H54 (cell line): ENCODE measurements around the gene SRD5A1.
"Not testable (repeated sequence)": the region's sequence is repeated elsewhere in the genome, so short reads cannot be mapped to it uniquely, and the experiment has no call there.

ENCODE experiments used
- DNase-seq: peaks from one replicate; pipeline ENCODE4 v3.0.0; 2011; ENCODE audit warnings: low spot score, mixed read lengths; ENCODE audit not compliant: insufficient read length
- FAIRE-seq: peaks from 3 replicates; lab custom pipeline; 2011; peaks lifted over from hg19 to GRCh38; lab: Jason Lieb, UNC
- POLR2A ChIP-seq: IDR thresholded peaks from 2 replicates; pipeline ENCODE4 v1.6.1; 2011; ENCODE audit warnings: low read depth, mild to moderate bottlenecking, low read length

The SRD5A1 gene

DNA sequence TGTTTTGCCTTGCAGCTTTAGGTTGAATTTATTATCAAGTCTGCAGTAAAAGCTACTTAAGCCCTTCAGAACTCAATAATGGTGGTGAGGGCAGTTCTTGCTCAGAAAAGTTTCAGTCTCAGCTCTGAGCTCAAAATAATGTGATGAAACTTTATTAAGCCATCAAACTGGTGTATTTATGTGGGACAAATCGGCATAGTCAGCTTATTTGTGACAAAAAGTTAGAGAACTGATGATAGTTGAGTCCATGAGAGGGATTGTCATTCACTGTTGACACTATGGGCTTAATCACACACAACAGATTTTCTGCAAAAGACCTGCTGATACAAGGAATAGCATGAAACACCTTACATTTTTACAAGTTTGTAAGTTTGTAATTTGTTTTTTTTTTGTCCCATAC, 9.4 kb downstream of the SRD5A1 start:
- DNase-seq, result no peak
- no peak for TF ChIP-seq POLR2A
- FAIRE-seq, result no peak

DNA sequence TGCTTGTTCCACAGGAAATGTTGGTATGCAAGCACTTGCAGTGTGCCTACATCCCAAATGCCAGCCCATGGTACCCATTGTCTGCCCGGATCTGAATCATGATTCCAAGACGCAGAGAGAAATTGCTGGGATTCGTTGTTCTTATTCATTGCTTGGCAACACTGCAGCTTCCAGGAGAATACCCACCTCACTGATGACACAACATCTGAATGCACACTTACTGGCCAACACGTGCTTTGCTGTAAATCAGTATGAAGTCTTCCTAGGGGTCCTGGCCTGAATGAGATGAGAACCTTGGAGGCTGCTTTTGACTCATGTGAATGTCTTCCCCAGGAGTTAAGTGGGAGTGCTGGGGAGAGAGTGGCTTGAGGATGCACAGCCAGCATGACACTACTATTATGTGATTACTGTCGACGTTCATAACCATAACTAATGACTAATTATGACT, 11.6 kb downstream of the SRD5A1 start:
- no peak for TF ChIP-seq POLR2A
- FAIRE-seq (no peak), DNase-seq (no peak)

DNA sequence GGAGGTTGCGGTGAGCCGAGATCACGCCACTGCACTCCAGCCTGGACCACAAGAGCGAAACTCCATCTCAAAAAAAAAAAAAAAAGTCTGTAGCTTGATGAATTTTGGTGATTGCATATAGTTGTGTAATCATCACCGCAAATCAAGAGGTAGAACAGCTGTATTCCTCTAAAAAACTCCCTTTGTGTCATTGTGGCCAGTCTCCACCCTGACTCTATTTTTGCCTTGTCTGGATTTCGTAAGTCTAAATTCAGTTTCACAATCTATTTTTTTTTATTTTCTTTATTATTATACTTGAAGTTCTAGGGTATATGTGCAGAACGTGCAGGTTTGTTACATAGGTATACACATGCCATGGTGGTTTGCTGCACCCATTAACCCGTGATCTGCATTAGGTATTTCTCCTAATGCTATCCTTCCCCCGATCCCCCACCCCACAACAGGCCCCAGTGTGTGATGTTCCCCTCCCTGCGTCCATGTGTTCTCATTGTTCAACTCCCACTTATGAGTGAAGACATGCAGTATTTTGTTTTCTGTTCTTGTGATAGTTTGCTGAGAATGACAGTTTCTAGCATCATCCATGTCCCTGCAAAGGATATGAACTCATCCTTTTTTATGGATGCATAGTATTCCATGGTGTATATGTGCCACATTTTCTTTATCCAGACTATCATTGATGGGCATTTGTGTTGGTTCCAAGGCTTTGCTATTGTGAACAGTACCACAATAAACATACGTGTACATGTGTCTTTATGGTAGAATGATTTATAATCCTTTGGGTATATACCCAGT, 12.5 kb downstream of the SRD5A1 start:
- DNase-seq, FAIRE-seq: not testable (repeated sequence)

DNA sequence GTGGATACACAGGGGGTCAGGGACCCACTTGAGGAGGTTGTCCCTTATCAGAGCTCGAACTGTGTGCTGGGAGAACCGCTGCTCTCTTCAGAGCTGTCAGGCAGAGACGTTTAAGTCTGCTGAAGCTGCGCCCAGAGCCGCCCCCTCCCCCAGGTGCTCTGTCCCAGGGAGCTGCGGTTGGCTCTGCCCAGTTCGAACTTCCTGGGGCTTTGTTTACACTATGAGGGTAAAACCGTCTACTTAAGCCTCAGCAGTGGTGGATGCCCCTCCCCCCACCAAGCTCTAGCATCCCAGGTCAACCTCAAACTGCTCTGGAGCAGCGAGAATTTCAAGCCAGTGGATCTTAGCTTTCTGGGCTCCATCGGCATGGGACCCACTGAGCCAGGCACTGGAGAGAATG, 15.9 kb downstream of the SRD5A1 start:
- DNase-seq (no peak), FAIRE-seq (no peak)
- no peak for TF ChIP-seq POLR2A

DNA sequence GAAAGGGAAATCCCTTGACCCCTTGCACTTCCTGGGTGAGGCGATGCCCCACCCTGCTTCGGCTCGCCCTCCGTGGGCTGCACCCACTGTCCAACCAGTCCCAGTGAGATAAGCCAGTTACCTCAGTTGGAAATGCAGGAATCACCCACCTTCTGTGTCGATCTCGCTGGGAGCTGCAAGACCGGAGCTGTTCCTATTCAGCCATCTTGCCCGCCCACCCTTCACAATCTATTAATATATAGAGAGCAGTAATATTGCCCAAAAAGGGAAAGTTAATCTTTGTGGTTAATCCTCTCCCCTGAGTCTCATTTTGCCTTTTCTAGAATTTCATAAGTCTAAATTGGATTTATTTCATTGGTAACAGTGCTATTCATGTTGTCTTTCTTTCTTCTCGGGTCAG, 16.4 kb downstream of the SRD5A1 start:
- TF ChIP-seq POLR2A, result no peak
- no peak for DNase-seq
- no peak for FAIRE-seq

DNA sequence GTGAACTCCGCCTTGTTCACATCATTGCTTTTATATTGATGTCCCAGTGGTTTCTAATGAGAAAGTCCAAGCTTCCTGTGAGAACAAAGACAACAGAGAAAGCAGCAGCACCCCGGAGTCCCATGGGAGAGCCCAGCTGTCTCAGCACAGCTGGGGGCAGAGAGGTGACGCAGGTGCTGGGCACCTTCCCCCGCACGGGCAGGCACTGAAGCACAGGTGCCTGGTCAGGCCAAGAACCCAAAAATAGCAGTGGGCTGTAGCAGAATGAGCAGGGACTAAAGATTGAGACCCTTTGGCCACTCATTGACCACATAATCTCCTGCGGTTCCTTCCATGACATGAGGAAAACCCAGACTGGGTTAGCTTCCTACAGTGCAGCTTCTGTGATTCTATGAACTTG, 18.8 kb downstream of the SRD5A1 start:
- DNase-seq (no peak), FAIRE-seq (no peak)
- no peak for TF ChIP-seq POLR2A

DNA sequence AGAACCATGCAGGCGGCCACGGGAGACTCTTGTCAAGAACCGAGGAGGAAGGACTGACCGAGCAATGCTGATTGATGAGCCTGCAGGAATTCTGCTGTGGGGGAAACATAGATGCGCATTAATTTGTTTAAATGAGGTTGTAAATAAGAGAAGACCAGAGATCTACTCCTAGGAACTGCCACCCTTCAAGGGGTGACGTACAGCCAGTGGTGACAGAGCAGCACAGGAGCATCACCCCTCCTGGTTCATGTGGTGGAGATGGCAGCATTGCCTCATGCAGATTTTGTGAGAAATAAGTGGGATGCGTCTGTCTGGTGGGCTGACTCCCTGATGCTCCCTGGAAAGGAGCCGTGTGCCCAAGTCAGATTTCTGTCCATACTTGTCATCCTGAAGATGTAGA, 22.2 kb downstream of the SRD5A1 start:
- TF ChIP-seq POLR2A, result no peak
- DNase-seq, result no peak
- no peak for FAIRE-seq

DNA sequence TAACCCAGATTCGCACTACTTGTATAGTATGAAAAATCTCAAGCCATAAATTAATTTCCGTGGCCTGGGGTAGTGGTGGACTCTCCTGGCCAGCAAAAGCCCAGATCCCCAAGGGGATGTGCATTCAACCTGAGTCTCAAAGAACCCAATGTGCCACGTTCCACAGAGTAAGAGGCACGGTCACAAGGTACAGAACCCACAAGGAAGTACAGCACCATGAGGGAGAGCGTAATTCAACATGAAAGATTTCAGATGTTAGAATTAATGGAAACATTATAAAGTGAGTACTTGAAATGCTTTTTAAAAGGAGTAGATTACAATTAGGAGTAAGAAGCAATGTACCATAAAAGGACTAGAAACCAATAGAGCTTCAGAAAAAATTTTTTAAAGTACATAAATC, 23.4 kb downstream of the SRD5A1 start:
- TF ChIP-seq POLR2A, result no peak
- no peak for DNase-seq
- FAIRE-seq, result no peak

DNA sequence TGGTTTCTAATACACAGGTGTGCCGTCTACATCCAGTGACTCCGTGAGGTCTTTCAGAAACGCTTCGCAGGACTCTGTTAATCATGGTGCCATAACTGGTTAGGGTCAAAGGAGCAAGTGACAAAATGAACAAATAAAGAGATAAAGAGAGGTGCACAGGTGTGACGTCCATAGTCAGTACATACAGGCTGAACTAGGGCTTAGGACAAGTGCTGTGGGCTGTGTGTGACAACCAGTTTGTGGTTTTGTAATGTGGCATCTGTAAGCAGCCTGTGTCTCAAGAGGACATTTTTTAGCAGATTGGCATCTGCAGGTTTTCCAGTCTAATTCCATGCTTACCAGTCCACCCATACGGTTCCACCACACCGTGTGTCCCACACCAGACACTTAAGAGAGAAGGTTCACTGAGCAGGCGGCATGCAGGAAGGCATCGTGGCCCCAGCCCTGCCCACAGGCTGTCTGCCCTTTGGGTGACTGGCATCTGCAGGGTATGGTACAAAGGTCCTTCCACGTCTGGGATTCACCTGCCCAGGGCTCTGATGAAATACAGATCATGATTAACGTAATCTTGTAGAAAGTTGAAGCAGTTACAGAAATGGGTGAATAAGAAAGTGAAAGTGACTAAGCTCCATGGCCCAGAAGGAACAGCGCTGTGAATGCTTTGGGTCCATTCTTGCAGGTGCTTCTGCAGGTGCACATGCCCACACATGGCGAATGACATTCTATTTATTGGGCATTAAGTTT, 26.9 kb downstream of the SRD5A1 start:
- DNase-seq (no peak), FAIRE-seq (no peak)
- no peak for TF ChIP-seq POLR2A

DNA sequence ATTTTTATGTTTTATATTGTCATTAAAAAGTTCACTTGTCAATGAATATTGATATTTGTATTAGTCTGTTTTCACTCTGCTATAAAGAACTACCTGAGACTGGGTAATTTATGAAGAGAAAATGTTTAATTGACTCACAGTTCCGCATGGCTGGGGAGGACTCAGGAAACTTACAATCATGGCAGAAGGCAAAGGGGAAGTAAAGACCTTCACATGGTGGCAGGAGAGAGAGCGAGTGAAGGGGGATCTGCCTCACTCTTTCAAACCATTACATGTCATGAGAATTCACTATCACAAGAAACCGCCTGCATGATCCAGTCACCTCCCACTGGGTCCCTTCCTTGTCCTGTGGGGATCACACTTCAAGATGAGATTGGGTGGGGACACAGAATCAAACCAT, 27.4 kb downstream of the SRD5A1 start:
- TF ChIP-seq POLR2A, result no peak
- no peak for FAIRE-seq
- DNase-seq, result no peak

DNA sequence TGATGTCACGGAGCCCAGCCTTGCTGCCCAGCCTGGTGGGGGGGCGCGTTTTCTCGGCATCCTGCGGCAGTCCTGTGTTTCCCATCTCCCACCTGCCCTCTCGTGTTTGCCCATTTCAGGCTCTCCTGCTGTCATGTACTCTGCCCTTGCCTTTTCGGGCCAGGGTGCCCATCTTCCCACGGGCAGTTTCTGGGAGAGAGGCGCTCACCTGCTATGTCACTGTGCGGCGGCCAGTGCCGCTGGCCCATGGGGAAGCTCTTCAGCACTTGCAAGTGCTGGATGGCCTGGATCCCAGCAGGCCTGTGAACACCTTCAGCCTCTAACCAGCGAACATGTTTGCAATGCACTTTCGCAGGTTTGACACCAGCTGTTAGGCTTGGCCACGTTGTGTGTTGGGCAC, 33.5 kb downstream of the SRD5A1 start:
- no peak for FAIRE-seq
- no peak for TF ChIP-seq POLR2A
- DNase-seq, result no peak

DNA sequence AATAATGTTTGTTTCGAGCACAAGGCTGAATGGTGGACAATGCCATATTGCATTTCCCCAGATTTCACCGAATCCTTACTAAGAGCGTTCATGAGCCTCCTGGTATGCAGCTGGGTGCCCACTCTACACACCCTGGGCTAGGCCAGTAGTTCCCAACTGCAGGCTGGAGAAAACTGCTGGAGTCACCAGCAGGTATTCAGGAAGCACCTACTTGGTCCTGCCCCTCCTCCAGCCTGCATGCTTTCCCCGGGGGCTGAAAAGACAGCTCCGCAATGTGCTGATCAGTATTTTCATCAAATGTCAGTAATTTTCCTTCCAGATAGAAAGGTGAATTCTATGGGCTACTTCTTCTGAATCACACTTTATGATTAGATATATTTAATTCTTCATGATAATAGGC, 34.4 kb downstream of the SRD5A1 start:
- DNase-seq, result no peak
- FAIRE-seq, result no peak

DNA sequence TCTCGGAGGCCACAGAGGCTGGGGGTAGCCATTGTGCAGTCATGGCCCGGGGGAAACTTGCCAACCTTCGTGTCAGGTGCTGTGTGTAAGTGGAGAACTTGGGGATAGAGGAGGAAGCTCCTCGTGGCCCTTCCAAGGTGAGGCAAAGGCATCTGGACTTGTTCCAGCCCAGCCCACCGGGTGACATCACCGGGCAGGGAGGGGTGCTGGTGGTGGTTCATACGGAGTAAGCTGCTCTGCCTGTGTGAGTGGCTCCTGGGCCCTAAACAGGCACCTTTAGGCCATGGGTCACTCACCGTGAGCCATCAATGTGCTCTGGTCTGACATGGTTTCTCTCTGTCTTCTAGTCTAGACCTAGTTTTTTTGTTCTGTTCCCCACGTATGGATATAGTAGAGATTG, 35.5 kb downstream of the SRD5A1 start:
- not testable (repeated sequence) for FAIRE-seq, DNase-seq

More for the DNA sequence above, 34.4 kb downstream of the SRD5A1 start:
- TF ChIP-seq POLR2A, result no peak

DNA sequence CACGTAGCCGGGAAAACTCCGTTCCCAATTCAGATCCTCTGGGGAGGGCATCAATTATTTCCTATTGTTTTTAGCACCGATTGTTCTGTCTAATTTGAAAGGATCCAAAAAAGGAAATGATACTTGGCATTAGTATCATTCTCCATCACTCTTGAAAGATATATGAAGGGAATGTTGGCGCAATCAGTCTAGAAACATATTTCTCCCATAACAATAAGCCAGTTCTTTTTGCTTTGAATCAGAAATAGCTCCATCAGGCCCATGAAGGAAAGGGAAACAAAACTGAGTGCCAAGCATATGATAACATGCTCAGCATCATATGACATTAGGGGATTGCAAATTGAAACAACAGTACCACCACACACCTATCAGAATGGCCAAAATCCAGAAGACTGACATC, 39.8 kb downstream of the SRD5A1 start:
- DNase-seq (no peak), FAIRE-seq (no peak)
- no peak for TF ChIP-seq POLR2A

DNA sequence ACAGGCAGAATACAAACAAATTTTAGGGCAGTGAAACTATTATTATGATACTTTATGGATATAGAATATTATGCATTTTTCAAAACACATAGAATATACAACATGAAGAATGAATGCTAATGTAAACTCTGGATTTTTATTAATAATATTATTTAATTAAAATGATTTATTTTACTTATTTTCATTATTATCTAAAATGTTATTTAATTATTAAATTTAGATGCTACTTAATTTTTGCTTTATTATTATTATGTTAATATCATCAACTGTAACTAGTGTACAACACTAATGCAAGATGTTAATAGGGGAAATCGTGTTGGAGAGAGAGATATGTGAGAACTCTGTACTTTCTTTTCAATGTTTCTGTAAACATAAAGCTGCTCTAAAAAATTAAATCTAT, 40.7 kb downstream of the SRD5A1 start:
- FAIRE-seq, result no peak
- no peak for DNase-seq
- no peak for TF ChIP-seq POLR2A
